HepG2 (cell line): ENCODE results near the gene DDX1.

Experiments
- CBX5 ChIP-seq: sonication (generic); formaldehyde crosslinking; IDR thresholded peaks from 2 replicates; pipeline ENCODE4 v1.4.0; 2020; ENCODE audit warnings: missing genetic modification reagents, borderline replicate concordance
- CHD2 ChIP-seq: IDR thresholded peaks from 2 replicates; pipeline ENCODE4 v1.6.1; 2011; ENCODE audit warnings: low read depth, low read length, improper control_type of control experiment
- HMG20B ChIP-seq: conservative IDR thresholded peaks from 2 replicates; pipeline ENCODE4 v1.6.1; 2016; ENCODE audit warnings: missing genetic modification reagents, missing compliant biosample characterization
- POLR2A ChIP-seq, 2 experiments: IDR thresholded peaks; 2 replicates each; pipeline ENCODE4 v1.6.1; 2011; ENCODE audit warnings: low read depth in 2 of 2, low read length in 2 of 2, mild to moderate bottlenecking in 1 of 2, moderate library complexity in 1 of 2; ENCODE audit not compliant: insufficient read depth in 1 of 2
- PTBP1 ChIP-seq: fragments of 200-400 bp; formaldehyde crosslinking; IDR thresholded peaks from 2 replicates; pipeline ENCODE4 v1.6.1; 2018; ENCODE audit warnings: low read length, low read depth; ENCODE audit not compliant: poor library complexity, severe bottlenecking
- TBP ChIP-seq: sonication (generic); formaldehyde crosslinking; IDR thresholded peaks from 2 replicates; pipeline ENCODE4 v1.5.0; 2020; ENCODE audit warnings: missing genetic modification reagents
- ZC3H13 ChIP-seq: sonication (generic); formaldehyde crosslinking; IDR thresholded peaks from 2 replicates; pipeline ENCODE4 v1.8.1; 2023; ENCODE audit warnings: mild to moderate bottlenecking, missing genetic modification reagents, moderate library complexity
- ZNF629 ChIP-seq: sonication (generic); formaldehyde crosslinking; conservative IDR thresholded peaks from 2 replicates; pipeline ENCODE4 v1.5.0; 2020; ENCODE audit warnings: missing genetic modification reagents
- ZNF644 ChIP-seq: IDR thresholded peaks from 2 replicates; pipeline ENCODE4 v1.6.1; 2016; ENCODE audit warnings: low read depth
- ZZZ3 ChIP-seq: sonication (generic); formaldehyde crosslinking; IDR thresholded peaks from 2 replicates; pipeline ENCODE4 v1.4.0; 2020; ENCODE audit warnings: missing genetic modification reagents, mild to moderate bottlenecking, borderline replicate concordance
- TF ChIP-seq, protein P1 (sequence below): sonication (generic); formaldehyde crosslinking; IDR thresholded peaks from 2 replicates; pipeline ENCODE4 v1.5.0; 2020; ENCODE audit warnings: mild to moderate bottlenecking, missing genetic modification reagents, moderate library complexity
- TF ChIP-seq, protein P2 (sequence below): sonication (generic); formaldehyde crosslinking; IDR thresholded peaks from one replicate; pipeline ENCODE4 v1.5.1; 2020; ENCODE audit warnings: mild to moderate bottlenecking, missing genetic modification reagents; ENCODE audit errors: not compliant biosample characterization
- TF ChIP-seq, protein P3 (sequence below): IDR thresholded peaks from 2 replicates; pipeline ENCODE4 v1.6.1; 2012; ENCODE audit warnings: inconsistent platforms

DNA sequence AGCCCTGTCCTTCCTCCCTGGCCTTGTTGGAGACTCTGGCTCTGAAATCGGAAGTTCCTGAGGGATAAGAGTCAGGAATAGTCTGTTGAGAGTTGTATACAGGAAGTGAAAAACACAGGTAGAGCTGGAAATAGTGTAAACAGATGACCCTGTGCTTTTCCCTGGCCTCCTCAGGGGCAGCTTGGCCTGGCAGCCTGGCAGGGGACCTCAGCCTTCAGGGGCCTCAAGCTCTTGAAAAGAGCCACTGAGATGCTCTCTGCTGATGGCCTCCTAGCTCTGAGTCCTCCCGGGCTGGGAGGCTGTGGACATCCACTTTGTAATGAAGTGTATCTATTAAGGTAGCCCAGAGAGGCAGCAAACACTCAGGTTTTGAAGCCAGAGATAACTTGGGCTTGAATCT is 79.3 kb downstream of the DDX1 start:
- TF ChIP-seq, protein P1, sequence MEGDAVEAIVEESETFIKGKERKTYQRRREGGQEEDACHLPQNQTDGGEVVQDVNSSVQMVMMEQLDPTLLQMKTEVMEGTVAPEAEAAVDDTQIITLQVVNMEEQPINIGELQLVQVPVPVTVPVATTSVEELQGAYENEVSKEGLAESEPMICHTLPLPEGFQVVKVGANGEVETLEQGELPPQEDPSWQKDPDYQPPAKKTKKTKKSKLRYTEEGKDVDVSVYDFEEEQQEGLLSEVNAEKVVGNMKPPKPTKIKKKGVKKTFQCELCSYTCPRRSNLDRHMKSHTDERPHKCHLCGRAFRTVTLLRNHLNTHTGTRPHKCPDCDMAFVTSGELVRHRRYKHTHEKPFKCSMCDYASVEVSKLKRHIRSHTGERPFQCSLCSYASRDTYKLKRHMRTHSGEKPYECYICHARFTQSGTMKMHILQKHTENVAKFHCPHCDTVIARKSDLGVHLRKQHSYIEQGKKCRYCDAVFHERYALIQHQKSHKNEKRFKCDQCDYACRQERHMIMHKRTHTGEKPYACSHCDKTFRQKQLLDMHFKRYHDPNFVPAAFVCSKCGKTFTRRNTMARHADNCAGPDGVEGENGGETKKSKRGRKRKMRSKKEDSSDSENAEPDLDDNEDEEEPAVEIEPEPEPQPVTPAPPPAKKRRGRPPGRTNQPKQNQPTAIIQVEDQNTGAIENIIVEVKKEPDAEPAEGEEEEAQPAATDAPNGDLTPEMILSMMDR (CRISPR knock-in tag), result no peak
- TF ChIP-seq ZNF644 (CRISPR knock-in tag), result no peak
- no peak for TF ChIP-seq CHD2
- TF ChIP-seq PTBP1, result no peak
- TF ChIP-seq POLR2A (IDR thresholded peaks at IDR 0.05; ENCODE audit: insufficient read depth in 1 of 2, low read depth in 2 of 2, low read length in 2 of 2), result no peak
- TF ChIP-seq, protein P2, sequence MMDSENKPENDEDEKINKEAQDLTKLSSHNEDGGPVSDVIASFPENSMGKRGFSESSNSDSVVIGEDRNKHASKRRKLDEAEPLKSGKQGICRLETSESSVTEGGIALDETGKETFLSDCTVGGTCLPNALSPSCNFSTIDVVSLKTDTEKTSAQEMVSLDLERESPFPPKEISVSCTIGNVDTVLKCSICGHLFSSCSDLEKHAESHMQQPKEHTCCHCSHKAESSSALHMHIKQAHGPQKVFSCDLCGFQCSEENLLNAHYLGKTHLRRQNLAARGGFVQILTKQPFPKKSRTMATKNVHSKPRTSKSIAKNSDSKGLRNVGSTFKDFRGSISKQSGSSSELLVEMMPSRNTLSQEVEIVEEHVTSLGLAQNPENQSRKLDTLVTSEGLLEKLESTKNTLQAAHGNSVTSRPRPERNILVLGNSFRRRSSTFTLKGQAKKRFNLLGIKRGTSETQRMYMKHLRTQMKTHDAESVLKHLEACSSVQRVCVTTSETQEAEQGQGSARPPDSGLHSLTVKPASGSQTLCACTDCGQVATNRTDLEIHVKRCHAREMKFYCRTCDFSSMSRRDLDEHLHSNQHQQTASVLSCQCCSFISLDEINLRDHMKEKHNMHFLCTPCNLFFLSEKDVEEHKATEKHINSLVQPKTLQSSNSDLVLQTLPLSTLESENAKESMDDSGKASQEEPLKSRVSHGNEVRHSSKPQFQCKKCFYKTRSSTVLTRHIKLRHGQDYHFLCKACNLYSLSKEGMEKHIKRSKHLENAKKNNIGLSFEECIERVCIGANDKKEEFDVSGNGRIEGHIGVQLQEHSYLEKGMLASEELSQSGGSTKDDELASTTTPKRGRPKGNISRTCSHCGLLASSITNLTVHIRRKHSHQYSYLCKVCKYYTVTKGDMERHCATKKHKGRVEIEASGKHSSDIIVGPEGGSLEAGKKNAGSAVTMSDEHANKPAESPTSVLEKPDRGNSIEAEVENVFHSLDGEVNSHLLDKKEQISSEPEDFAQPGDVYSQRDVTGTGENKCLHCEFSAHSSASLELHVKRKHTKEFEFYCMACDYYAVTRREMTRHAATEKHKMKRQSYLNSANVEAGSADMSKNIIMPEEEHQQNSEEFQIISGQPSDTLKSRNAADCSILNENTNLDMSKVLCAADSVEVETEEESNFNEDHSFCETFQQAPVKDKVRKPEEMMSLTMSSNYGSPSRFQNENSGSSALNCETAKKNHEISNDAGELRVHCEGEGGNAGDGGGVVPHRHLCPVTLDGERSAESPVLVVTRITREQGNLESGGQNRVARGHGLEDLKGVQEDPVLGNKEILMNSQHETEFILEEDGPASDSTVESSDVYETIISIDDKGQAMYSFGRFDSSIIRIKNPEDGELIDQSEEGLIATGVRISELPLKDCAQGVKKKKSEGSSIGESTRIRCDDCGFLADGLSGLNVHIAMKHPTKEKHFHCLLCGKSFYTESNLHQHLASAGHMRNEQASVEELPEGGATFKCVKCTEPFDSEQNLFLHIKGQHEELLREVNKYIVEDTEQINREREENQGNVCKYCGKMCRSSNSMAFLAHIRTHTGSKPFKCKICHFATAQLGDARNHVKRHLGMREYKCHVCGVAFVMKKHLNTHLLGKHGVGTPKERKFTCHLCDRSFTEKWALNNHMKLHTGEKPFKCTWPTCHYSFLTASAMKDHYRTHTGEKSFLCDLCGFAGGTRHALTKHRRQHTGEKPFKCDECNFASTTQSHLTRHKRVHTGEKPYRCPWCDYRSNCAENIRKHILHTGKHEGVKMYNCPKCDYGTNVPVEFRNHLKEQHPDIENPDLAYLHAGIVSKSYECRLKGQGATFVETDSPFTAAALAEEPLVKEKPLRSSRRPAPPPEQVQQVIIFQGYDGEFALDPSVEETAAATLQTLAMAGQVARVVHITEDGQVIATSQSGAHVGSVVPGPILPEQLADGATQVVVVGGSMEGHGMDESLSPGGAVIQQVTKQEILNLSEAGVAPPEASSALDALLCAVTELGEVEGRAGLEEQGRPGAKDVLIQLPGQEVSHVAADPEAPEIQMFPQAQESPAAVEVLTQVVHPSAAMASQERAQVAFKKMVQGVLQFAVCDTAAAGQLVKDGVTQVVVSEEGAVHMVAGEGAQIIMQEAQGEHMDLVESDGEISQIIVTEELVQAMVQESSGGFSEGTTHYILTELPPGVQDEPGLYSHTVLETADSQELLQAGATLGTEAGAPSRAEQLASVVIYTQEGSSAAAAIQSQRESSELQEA (CRISPR knock-in tag), result no peak
- TF ChIP-seq ZZZ3, result no peak
- no peak for TF ChIP-seq ZNF629 (CRISPR knock-in tag)
- TF ChIP-seq HMG20B (CRISPR knock-in tag), result no peak
- no peak for TF ChIP-seq CBX5 (CRISPR knock-in tag)
- TF ChIP-seq TBP (CRISPR knock-in tag), result no peak
- no peak for TF ChIP-seq ZC3H13 (CRISPR knock-in tag)
- TF ChIP-seq, protein P3, sequence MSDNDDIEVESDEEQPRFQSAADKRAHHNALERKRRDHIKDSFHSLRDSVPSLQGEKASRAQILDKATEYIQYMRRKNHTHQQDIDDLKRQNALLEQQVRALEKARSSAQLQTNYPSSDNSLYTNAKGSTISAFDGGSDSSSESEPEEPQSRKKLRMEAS, result no peak
